ENCODE data around the gene KAZN. TPM values are rescaled to one million over a fixed set of nuclear protein-coding genes. Genes with fewer than 3 reads are reported as not detected.

KAZN gene
- polyA plus RNA-seq, 1 donor from 2014 or later = 20.6 TPM

DNA sequence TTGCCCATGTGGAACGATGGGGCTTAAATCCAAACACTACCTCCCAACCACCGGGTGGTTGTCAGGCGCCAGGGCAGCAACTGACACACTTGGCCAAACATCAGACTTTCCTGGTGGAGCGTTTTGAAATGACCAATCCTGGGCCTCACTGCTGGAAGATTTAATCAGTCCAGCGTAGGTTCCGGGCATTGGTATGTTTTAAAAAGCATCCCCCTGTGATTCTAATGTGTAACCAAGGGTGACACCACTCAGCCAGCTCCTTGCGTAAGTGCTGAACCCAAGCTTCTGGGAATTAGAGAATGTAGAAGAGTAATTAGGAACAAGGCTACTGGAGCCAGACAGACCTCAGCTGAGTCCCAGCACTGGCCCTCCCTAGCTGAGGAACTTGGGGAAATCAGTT, 44.8 kb upstream of the KAZN start:
- Histone ChIP-seq H3K9ac (ENCODE audit: low read length) (no peak overlapping the region), H3K9me3 (ENCODE audit: low read length) (no peaks in the 10 kb centered on the region)
- TF ChIP-seq, protein P1, sequence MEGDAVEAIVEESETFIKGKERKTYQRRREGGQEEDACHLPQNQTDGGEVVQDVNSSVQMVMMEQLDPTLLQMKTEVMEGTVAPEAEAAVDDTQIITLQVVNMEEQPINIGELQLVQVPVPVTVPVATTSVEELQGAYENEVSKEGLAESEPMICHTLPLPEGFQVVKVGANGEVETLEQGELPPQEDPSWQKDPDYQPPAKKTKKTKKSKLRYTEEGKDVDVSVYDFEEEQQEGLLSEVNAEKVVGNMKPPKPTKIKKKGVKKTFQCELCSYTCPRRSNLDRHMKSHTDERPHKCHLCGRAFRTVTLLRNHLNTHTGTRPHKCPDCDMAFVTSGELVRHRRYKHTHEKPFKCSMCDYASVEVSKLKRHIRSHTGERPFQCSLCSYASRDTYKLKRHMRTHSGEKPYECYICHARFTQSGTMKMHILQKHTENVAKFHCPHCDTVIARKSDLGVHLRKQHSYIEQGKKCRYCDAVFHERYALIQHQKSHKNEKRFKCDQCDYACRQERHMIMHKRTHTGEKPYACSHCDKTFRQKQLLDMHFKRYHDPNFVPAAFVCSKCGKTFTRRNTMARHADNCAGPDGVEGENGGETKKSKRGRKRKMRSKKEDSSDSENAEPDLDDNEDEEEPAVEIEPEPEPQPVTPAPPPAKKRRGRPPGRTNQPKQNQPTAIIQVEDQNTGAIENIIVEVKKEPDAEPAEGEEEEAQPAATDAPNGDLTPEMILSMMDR (IDR thresholded peaks at IDR 0.05; ENCODE audit: poor library complexity, severe bottlenecking) = no peak
- TF ChIP-seq TAF1 (IDR thresholded peaks at IDR 0.05; ENCODE audit: low read depth) = no peak
- no peak for TF ChIP-seq MXI1 (conservative IDR thresholded peaks at IDR 0.05; ENCODE audit: poor library complexity, severe bottlenecking)
- TF ChIP-seq EZH2 (IDR thresholded peaks at IDR 0.05; ENCODE audit: borderline replicate concordance, insufficient read depth, low read length, poor library complexity, severe bottlenecking) = no peak
- TF ChIP-seq EP300 (conservative IDR thresholded peaks at IDR 0.05; ENCODE audit: poor library complexity, severe bottlenecking) = no peak
- TF ChIP-seq SMC3 (conservative IDR thresholded peaks at IDR 0.05; ENCODE audit: poor library complexity) = no peak
- no peak for TF ChIP-seq POLR2AphosphoS5 (IDR thresholded peaks at IDR 0.05)
- TF ChIP-seq RAD21 (conservative IDR thresholded peaks at IDR 0.05) = no peak
- TF ChIP-seq REST (IDR thresholded peaks at IDR 0.05; ENCODE audit: borderline replicate concordance) = no peak

GRCh38 chr1:14555091-14555490, 43.4 kb upstream of the KAZN start:
- Histone ChIP-seq H3K9me3 (ENCODE audit: low read length) (no peaks in the 10 kb centered on the region), H3K4me3 (ENCODE audit: low read length) (no peak overlapping the region), H3F3A (ENCODE audit: insufficient read depth, low read length, poor library complexity, severe bottlenecking) (no peaks in the 10 kb centered on the region), H3K27me3 (ENCODE audit: insufficient read depth, low read depth, low read length) (no peaks in the 10 kb centered on the region), H3K4me2 (ENCODE audit: low read length) (no peak overlapping the region), H3K79me2 (replicated peaks; ENCODE audit: insufficient read depth, low read length) (no peaks in the 10 kb centered on the region), H3K36me3 (ENCODE audit: insufficient read depth, low read length) (no peaks in the 10 kb centered on the region), H4K20me1 (ENCODE audit: insufficient read depth) (no peaks in the 10 kb centered on the region), H3K9ac (ENCODE audit: low read length) (no peak overlapping the region), H2AFZ (ENCODE audit: low read depth, low read length) (no peak overlapping the region), H3K9me2 (ENCODE audit: insufficient read depth, low read length) (no peaks in the 10 kb centered on the region), H3K27ac (ENCODE audit: low read length) (no peak overlapping the region)
- TF ChIP-seq, protein P1 (IDR thresholded peaks at IDR 0.05; ENCODE audit: poor library complexity, severe bottlenecking) = no peak
- TF ChIP-seq SMC3 (conservative IDR thresholded peaks at IDR 0.05; ENCODE audit: poor library complexity) = no peak

More for the DNA sequence above, 44.8 kb upstream of the KAZN start:
- Histone ChIP-seq H2AFZ (ENCODE audit: low read depth, low read length) (no peak overlapping the region), H3K4me3 (ENCODE audit: low read length) (no peak overlapping the region), H3F3A (ENCODE audit: insufficient read depth, low read length, poor library complexity, severe bottlenecking) (no peaks in the 10 kb centered on the region), H3K27me3 (ENCODE audit: insufficient read depth, low read depth, low read length) (no peaks in the 10 kb centered on the region), H3K79me2 (replicated peaks; ENCODE audit: insufficient read depth, low read length) (no peaks in the 10 kb centered on the region), H4K20me1 (ENCODE audit: insufficient read depth) (no peaks in the 10 kb centered on the region), H3K27ac (ENCODE audit: low read length) (no peak overlapping the region), H3K36me3 (ENCODE audit: insufficient read depth, low read length) (no peaks in the 10 kb centered on the region), H3K9me2 (ENCODE audit: insufficient read depth, low read length) (no peaks in the 10 kb centered on the region), H3K4me2 (ENCODE audit: low read length) (no peak overlapping the region)
